CD4-positive, alpha-beta memory T cell (primary cell): ENCODE measurements around the gene SORD. TPM values are rescaled to one million over a fixed set of nuclear protein-coding genes. Genes with fewer than 3 reads are reported as not detected.
"Not testable (repeated sequence)": the region's sequence is repeated elsewhere in the genome, so short reads cannot be mapped to it uniquely, and the experiment has no call there.

Source experiments
- CTCF ChIA-PET: fragments of 350-600 bp; sonication (Branson Sonifier 250); formaldehyde crosslinking; loops from one replicate; lab custom pipeline; 2021; ENCODE audit warnings: inconsistent platforms; ENCODE audit not compliant: partially characterized antibody; lab: Charles Lee
- POLR2A ChIA-PET: fragments of 350-600 bp; sonication (Branson Sonifier 250); formaldehyde crosslinking; loops from one replicate; lab custom pipeline; 2021; ENCODE audit not compliant: partially characterized antibody; lab: Charles Lee
- DNase-seq, 5 donors: peaks; one replicate each; pipeline versions ENCODE4 v3.0.0 to v3.0.0-alpha.2; 2020 to 2022; ENCODE audit warnings: mixed read lengths in 1 of 5
- H3K27ac ChIP-seq: one replicate; pipeline ENCODE4 v1.7.0; 2013; ENCODE audit warnings: low read depth, low read length
- H3K27me3 ChIP-seq: 2 replicates; pipeline ENCODE4 v1.7.0; 2013; ENCODE audit warnings: mild to moderate bottlenecking, low read length, moderate library complexity; ENCODE audit not compliant: insufficient read depth
- H3K36me3 ChIP-seq: 2 replicates; pipeline ENCODE4 v1.7.0; 2013; ENCODE audit warnings: mild to moderate bottlenecking, low read length, moderate library complexity; ENCODE audit not compliant: insufficient read depth
- H3K4me1 ChIP-seq: 2 replicates; pipeline ENCODE4 v1.7.0; 2013; ENCODE audit warnings: mild to moderate bottlenecking, low read length, moderate library complexity; ENCODE audit not compliant: insufficient read depth
- H3K4me3 ChIP-seq, 2 donors: one replicate each; pipeline ENCODE4 v1.7.0; 2013; ENCODE audit warnings: low read length in 2 of 2, mild to moderate bottlenecking in 1 of 2
- H3K9me3 ChIP-seq, 2 donors: one replicate each; pipeline ENCODE4 v1.7.0; 2013; ENCODE audit warnings: low read length in 2 of 2, control low read depth in 1 of 2; ENCODE audit not compliant: control insufficient read depth in 1 of 2
- H3K27ac Mint-ChIP-seq, 7 donors: one replicate each; pipeline ENCODE4 v1.8.0; 2020 to 2021; ENCODE audit warnings: mixed read lengths in 7 of 7, mild to moderate bottlenecking in 6 of 7, inconsistent platforms in 3 of 7, moderate library complexity in 3 of 7
- H3K27me3 Mint-ChIP-seq, 2 donors: one replicate each; pipeline ENCODE4 v1.8.0; 2020 to 2021; ENCODE audit warnings: mixed read lengths in 2 of 2
- H3K36me3 Mint-ChIP-seq, 2 donors: one replicate each; pipeline ENCODE4 v1.8.0; 2020 to 2021; ENCODE audit warnings: mixed read lengths in 2 of 2, inconsistent platforms in 1 of 2, mild to moderate bottlenecking in 1 of 2
- H3K4me1 Mint-ChIP-seq, 4 donors: one replicate each; pipeline ENCODE4 v1.8.0; 2020 to 2021; ENCODE audit warnings: mixed read lengths in 4 of 4, mild to moderate bottlenecking in 1 of 4
- H3K4me3 Mint-ChIP-seq, 8 donors: one replicate each; pipeline ENCODE4 v1.8.0; 2020 to 2021; ENCODE audit warnings: mixed read lengths in 8 of 8, mild to moderate bottlenecking in 7 of 8, moderate library complexity in 6 of 8, inconsistent platforms in 3 of 8
- H3K9me3 Mint-ChIP-seq, 8 donors: one replicate each; pipeline ENCODE4 v1.8.0; 2020 to 2021; ENCODE audit warnings: mixed read lengths in 8 of 8, mild to moderate bottlenecking in 5 of 8, inconsistent platforms in 3 of 8, moderate library complexity in 1 of 8
- intact Hi-C: fragments of 100-400 bp; cut with micrococcal nuclease; formaldehyde crosslinking; loops from one replicate; pipeline ENCODE4 v1.15.1; 2023
- polyA plus RNA-seq, 2 donors: library from polyadenylated mRNA; unstranded; fragments of 300-500 nt; fragmentation: Illumina TruSeq; gene quantifications; one replicate each; pipeline ENCODE4 v1.2.3, GENCODE V29; 2021
- total RNA-seq, 2 experiments: library from RNA; stranded (reverse); gene quantifications; one replicate each; pipeline ENCODE4 v1.2.3, GENCODE V29; 2021

The SORD gene
- total and polyA plus RNA-seq, 4 experiments from 2014 or later: 4.2 to 7.0 (median 5.5) TPM

DNA sequence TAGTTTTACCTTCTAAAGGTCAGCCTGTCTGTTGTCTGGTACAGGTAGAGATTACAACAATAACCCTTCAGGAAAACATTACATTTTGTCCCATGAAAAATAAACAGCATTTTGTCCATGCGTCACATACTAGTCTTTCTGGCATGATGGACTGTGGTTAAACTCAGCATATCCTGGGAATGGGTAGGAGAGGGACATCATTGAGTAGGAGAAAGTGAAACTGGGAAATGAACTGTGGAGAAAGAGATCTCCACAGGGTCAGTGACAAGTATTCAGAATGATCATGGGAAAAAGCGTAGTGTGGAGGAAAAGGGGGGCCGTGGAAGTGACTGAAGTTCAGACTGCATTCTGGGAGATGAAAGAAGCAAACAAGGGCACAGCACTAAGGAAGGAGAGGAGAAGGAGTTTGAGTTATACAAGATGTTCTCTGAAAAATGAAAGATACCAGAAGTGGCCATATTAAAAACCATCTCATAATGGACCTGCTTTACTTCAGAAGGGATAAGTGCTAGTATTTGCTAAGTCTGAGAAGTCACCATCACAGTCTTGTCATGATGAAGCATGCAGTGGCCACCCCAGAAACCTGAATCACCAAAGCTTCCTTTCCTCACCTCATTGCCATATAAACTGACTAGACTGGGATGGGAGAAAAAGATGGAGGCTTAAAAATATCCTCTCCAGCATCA is 34.7 kb upstream of the SORD start:
- H3K36me3 Mint-ChIP-seq, H3K27ac Mint-ChIP-seq, H3K36me3 ChIP-seq, intact Hi-C loops, H3K4me1 ChIP-seq, CTCF ChIA-PET, H3K9me3 Mint-ChIP-seq, H3K4me3 Mint-ChIP-seq, POLR2A ChIA-PET, DNase-seq, H3K27me3 ChIP-seq, H3K27ac ChIP-seq, H3K4me3 ChIP-seq, H3K9me3 ChIP-seq, H3K4me1 Mint-ChIP-seq: not testable (repeated sequence)
- peaks cover 10 to 13% of the 10 kb centered on the region in 2 donors for H3K27me3 Mint-ChIP-seq

DNA sequence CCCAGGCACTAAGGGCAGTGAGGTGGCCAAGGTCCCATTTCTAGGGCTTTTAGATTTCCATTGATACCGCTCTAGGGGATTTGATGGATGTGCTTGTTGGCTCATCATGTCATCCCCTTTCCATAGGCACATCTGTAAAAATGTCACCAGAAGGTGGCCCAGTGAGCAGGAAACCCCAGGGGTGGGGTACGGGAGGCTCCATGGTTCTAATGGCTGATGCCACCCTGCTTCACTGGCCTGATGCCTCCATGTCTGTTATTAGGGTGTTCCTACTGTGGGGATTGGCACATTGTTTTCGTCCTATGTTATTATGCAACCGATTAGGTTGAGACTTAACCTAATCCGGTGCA is 34.1 kb upstream of the SORD start:
- H3K27me3 Mint-ChIP-seq: peaks cover 10 to 13% of the 10 kb centered on the region in 2 donors
- H3K9me3 Mint-ChIP-seq, H3K4me3 ChIP-seq, H3K36me3 Mint-ChIP-seq, CTCF ChIA-PET, H3K4me1 ChIP-seq, H3K4me1 Mint-ChIP-seq, H3K9me3 ChIP-seq, H3K27me3 ChIP-seq, H3K4me3 Mint-ChIP-seq, H3K27ac ChIP-seq, H3K27ac Mint-ChIP-seq, intact Hi-C loops, DNase-seq, H3K36me3 ChIP-seq, POLR2A ChIA-PET: not testable (repeated sequence)

DNA sequence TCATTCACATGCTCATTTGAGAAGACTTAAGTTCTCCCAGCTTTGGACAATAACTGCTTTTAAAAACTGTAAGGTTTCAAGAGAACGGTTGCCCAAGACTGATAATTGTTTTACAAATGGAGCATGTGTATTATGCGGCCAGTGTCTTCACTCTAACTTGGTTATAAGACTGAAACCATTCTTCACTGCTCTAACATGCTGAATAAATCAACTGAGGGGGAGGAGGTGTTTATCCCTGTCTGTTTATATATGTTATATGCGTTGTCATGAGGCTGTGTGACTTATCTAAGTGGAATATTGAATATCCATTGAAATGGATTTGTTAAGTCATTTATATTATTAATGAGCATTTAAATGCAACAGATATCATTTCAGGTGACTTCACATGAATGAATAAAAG is 25.4 kb upstream of the SORD start:
- H3K4me3 ChIP-seq, H3K27me3 Mint-ChIP-seq, H3K9me3 ChIP-seq, H3K27ac ChIP-seq, H3K36me3 Mint-ChIP-seq, POLR2A ChIA-PET, H3K27me3 ChIP-seq, intact Hi-C loops, H3K4me3 Mint-ChIP-seq, DNase-seq, H3K9me3 Mint-ChIP-seq, H3K4me1 ChIP-seq, H3K27ac Mint-ChIP-seq, H3K36me3 ChIP-seq, H3K4me1 Mint-ChIP-seq: not testable (repeated sequence)
- CTCF ChIA-PET: interaction anchor here (0.7 kb wide), 1 partner anchor 25 kb away, joined by 3 read pairs; the partner anchor contains the start of gene SORD

DNA sequence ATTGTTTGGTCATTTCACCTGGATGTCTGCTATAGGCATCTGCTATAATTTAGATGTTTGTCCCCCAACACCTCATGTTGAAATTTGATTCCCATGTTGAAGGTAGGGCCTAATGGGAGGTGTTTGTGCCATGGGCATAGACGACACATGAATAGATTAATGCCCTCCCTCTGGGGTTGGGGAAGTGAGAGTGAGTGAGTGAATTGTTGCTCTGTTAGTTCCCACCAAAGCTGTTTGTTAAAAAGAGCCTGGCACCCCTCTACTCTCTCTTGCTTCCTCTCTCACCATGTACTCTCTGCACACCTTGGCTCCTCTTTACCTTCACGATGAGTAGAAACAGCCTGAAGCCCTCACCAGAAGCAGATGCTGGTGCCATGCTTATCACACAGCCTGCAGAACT is 23.9 kb upstream of the SORD start:
- no peak overlapping the region for H3K4me3 Mint-ChIP-seq
- no peak overlapping the region for H3K4me3 ChIP-seq
- H3K36me3 ChIP-seq: no peaks in the 10 kb centered on the region
- no peaks in the 10 kb centered on the region for H3K9me3 ChIP-seq
- H3K27me3 ChIP-seq: no peaks in the 10 kb centered on the region
- DNase-seq: no peak
- CTCF ChIA-PET: no interaction called here
- peaks cover 2% of the 10 kb centered on the region in 2 donors for H3K27me3 Mint-ChIP-seq
- intact Hi-C loops: no loop called here
- no peaks in the 10 kb centered on the region for H3K9me3 Mint-ChIP-seq
- H3K36me3 Mint-ChIP-seq: no peaks in the 10 kb centered on the region
- no peaks in the 10 kb centered on the region for H3K4me1 ChIP-seq
- H3K27ac ChIP-seq: no peak overlapping the region
- no peak overlapping the region for H3K27ac Mint-ChIP-seq
- H3K4me1 Mint-ChIP-seq: no peaks in the 10 kb centered on the region
- POLR2A ChIA-PET: no interaction called here

GRCh38 chr15:45001180-45001579 is 21.8 kb upstream of the SORD start:
- H3K4me3 ChIP-seq, intact Hi-C loops, H3K27ac ChIP-seq, H3K4me1 Mint-ChIP-seq, H3K4me1 ChIP-seq, H3K4me3 Mint-ChIP-seq, H3K27ac Mint-ChIP-seq, H3K9me3 ChIP-seq, CTCF ChIA-PET, H3K9me3 Mint-ChIP-seq, H3K36me3 Mint-ChIP-seq, POLR2A ChIA-PET, H3K36me3 ChIP-seq, DNase-seq, H3K27me3 ChIP-seq, H3K27me3 Mint-ChIP-seq: not testable (repeated sequence)

GRCh38 chr15:45003731-45004410 is 19.1 kb upstream of the SORD start:
- POLR2A ChIA-PET, H3K4me3 ChIP-seq, H3K4me3 Mint-ChIP-seq, H3K27me3 ChIP-seq, H3K36me3 ChIP-seq, H3K36me3 Mint-ChIP-seq, H3K4me1 Mint-ChIP-seq, H3K27ac Mint-ChIP-seq, DNase-seq, H3K9me3 ChIP-seq, H3K27me3 Mint-ChIP-seq, CTCF ChIA-PET, H3K27ac ChIP-seq, intact Hi-C loops, H3K4me1 ChIP-seq: not testable (repeated sequence)
- peaks cover 0 to 13% (median 5%) of the 10 kb centered on the region in 8 donors for H3K9me3 Mint-ChIP-seq

DNA sequence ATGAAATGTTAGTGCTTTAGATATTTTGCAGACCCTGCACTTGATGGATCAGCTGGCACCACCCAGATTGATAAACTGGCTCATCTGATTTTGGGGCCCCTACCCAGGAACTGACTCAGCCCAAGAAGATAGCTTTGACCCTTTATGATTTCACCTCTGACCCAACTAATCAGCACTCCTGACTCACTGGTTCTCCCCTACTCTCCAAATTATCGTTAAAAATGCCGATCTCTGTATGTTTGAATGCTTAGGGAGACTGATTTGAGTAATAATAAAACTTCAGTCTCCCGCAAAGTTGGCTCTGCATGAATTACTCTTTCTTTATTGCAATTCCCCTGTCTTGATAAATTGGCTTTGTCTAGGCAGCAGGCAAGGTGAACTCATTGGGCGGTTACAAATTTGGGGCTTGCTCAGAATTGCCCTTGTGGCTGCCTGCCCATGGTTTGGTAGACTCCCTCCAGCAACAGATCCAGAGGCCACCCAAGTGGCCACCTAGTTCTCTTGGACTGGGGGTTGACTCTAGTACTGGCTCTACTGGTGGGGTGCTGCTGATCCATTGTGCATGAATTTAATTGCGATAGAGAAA is 18.3 kb upstream of the SORD start:
- H3K4me1 ChIP-seq, H3K36me3 Mint-ChIP-seq, H3K27ac ChIP-seq, H3K27me3 ChIP-seq, H3K4me3 ChIP-seq, H3K9me3 ChIP-seq, intact Hi-C loops, H3K36me3 ChIP-seq, H3K27me3 Mint-ChIP-seq, H3K4me1 Mint-ChIP-seq, POLR2A ChIA-PET, H3K4me3 Mint-ChIP-seq, DNase-seq, H3K27ac Mint-ChIP-seq, CTCF ChIA-PET: not testable (repeated sequence)
- H3K9me3 Mint-ChIP-seq: peaks cover 0 to 13% (median 5%) of the 10 kb centered on the region in 8 donors
